ENCODE data around the gene MIA2. TPM values are rescaled to one million over a fixed set of nuclear protein-coding genes. Genes with fewer than 3 reads are reported as not detected.
"Not testable (repeated sequence)": the region's sequence is repeated elsewhere in the genome, so short reads cannot be mapped to it uniquely, and the experiment has no call there.

The MIA2 gene
- total RNA-seq, 1 donor from 2014 or later, result 27.1 TPM

DNA sequence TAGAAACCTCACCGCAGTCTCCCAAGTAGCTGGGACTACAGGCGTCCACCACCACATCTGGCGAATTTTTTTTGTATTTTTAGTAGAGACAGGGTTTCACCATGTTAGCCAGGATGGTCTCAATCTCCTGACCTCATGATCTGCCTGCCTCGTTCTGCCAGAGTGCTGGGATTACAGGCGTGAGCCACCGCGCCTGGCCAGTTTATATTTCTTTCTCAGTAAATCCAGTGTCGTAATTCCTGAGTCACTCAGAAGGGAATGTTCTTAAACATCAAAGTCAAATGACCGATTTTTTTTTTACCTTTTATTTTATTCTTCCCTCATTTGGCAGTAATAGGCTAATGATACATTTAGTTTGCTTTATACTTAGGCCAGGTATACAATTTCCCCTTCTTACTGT lies 118.0 kb downstream of the MIA2 start:
- ATAC-seq (ENCODE audit: low read depth) (no peak), DNase-seq (no peak)
- Mint-ChIP-seq H3K4me3 (no peak overlapping the region), H3K9me3 (peaks cover 3% of the 10 kb centered on the region), H3K27me3 (no peaks in the 10 kb centered on the region), H3K4me1 (peaks cover 6% of the 10 kb centered on the region), H3K27ac (no peak overlapping the region), H3K36me3 (ENCODE audit: low read depth) (peaks cover 68% of the 10 kb centered on the region)
- intact Hi-C loops (cut with micrococcal nuclease), result no loop called here
- ChIA-PET POLR2A (no interaction called here), CTCF (no interaction called here)
- TF ChIP-seq, protein P1, sequence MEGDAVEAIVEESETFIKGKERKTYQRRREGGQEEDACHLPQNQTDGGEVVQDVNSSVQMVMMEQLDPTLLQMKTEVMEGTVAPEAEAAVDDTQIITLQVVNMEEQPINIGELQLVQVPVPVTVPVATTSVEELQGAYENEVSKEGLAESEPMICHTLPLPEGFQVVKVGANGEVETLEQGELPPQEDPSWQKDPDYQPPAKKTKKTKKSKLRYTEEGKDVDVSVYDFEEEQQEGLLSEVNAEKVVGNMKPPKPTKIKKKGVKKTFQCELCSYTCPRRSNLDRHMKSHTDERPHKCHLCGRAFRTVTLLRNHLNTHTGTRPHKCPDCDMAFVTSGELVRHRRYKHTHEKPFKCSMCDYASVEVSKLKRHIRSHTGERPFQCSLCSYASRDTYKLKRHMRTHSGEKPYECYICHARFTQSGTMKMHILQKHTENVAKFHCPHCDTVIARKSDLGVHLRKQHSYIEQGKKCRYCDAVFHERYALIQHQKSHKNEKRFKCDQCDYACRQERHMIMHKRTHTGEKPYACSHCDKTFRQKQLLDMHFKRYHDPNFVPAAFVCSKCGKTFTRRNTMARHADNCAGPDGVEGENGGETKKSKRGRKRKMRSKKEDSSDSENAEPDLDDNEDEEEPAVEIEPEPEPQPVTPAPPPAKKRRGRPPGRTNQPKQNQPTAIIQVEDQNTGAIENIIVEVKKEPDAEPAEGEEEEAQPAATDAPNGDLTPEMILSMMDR (IDR thresholded peaks at IDR 0.05), result no peak

DNA sequence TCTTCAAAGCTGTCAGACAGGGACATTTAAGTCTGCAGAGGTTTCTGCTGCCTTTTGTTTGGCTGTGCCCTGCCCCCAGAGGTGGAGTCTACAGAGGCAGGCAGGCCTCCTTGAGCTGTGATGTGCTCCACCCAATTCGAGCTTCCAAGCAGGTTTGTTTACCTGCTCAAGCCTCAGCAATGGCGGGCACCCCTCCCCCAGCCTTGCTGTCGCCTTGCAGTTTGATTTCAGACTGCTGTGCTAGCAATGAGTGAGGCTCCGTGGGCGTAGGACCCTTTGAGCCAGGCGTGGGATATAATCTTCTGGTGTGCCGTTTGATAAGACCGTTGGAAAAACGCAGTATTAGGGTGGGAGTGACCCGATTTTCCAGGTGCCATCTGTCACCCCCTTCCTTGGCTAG lies 125.4 kb downstream of the MIA2 start:
- DNase-seq; H3K4me1 Mint-ChIP-seq; H3K4me3 Mint-ChIP-seq; H3K27ac Mint-ChIP-seq; CTCF ChIA-PET; H3K27me3 Mint-ChIP-seq; POLR2A ChIA-PET; intact Hi-C loops (cut with micrococcal nuclease); ATAC-seq (ENCODE audit: low read depth): not testable (repeated sequence)
- peaks cover 87% of the 10 kb centered on the region for H3K36me3 Mint-ChIP-seq (ENCODE audit: low read depth)
- peaks cover 13% of the 10 kb centered on the region for H3K9me3 Mint-ChIP-seq

DNA sequence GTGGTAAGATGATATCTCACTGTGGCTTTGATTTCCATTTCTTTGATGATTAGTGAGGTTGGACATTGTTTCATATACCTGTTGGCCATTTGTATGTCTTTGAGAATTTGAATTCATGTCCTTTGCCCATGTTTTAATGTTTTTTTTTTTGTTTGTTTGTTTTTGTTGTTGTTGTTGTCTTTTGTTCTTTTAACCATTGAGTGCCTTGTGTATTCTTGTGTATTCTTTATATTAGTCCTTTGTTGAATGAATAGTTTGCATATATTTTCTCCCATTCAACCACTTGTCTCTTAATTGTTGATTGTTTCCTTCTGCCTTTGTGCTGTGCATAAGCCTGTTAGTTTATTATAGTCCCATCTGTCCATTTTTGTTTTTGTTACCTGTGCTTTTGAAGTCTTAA lies 126.6 kb downstream of the MIA2 start:
- ChIA-PET POLR2A (no interaction called here), CTCF (no interaction called here)
- Mint-ChIP-seq H3K4me1 (peaks cover 3% of the 10 kb centered on the region), H3K36me3 (ENCODE audit: low read depth) (peaks cover 91% of the 10 kb centered on the region), H3K4me3 (no peak overlapping the region), H3K27ac (no peak overlapping the region), H3K9me3 (peaks cover 19% of the 10 kb centered on the region), H3K27me3 (no peaks in the 10 kb centered on the region)
- intact Hi-C loops (cut with micrococcal nuclease), result no loop called here
- no peak for DNase-seq
- ATAC-seq (ENCODE audit: low read depth), result no peak
- TF ChIP-seq, protein P1 (IDR thresholded peaks at IDR 0.05), result no peak

DNA sequence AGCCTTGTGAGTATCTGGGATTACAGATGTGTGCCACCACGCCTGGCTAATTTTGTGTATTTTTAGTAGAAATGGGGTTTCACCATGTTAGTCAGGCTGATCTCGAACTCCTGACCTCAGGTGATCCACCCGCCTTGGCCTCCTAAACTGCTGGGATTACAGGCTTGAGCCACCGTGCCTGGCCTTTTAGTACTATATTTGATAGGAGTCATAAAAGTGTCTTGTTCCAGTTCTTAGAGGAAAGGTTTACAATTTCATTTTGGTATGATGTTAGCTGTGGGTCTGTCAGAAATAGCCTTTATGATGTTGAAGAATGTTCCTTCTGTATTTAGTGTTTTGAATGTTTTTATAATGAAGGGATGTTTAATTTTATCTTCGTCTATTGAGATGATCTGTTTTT lies 127.8 kb downstream of the MIA2 start:
- H3K27ac Mint-ChIP-seq; H3K4me1 Mint-ChIP-seq; H3K27me3 Mint-ChIP-seq; H3K4me3 Mint-ChIP-seq; DNase-seq; CTCF ChIA-PET; POLR2A ChIA-PET; intact Hi-C loops (cut with micrococcal nuclease); ATAC-seq (ENCODE audit: low read depth): not testable (repeated sequence)
- peaks cover 25% of the 10 kb centered on the region for H3K9me3 Mint-ChIP-seq
- H3K36me3 Mint-ChIP-seq (ENCODE audit: low read depth), result peaks cover 93% of the 10 kb centered on the region

DNA sequence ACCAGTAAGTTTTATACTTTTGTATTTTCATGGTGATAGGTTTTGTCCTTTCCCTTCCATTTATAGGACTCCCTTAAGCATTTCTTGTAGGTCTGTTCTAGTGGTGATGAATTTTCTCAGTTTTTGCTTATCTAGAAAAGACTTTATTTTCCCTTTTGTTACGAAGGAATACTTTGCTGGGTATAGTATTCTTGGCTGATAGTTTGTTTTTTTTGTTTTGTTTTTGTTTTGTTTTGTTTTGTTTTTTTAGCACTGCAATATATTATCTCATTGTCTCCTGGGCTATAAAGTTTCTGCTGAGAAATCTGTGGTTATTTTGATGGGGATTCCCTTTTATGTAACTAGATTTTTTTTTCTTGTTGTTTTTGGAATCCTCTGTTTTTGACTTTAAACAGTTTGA lies 130.8 kb downstream of the MIA2 start:
- peaks cover 73% of the 10 kb centered on the region for H3K36me3 Mint-ChIP-seq (ENCODE audit: low read depth)
- DNase-seq, result no peak
- no peak overlapping the region for H3K4me3 Mint-ChIP-seq
- peaks cover 25% of the 10 kb centered on the region for H3K9me3 Mint-ChIP-seq
- no peak for ATAC-seq (ENCODE audit: low read depth)
- no peaks in the 10 kb centered on the region for H3K27me3 Mint-ChIP-seq
- intact Hi-C loops (cut with micrococcal nuclease), result no loop called here
- CTCF ChIA-PET, result no interaction called here
- POLR2A ChIA-PET, result no interaction called here
- peaks cover 3% of the 10 kb centered on the region for H3K4me1 Mint-ChIP-seq
- TF ChIP-seq, protein P1 (IDR thresholded peaks at IDR 0.05), result no peak
- no peak overlapping the region for H3K27ac Mint-ChIP-seq

DNA sequence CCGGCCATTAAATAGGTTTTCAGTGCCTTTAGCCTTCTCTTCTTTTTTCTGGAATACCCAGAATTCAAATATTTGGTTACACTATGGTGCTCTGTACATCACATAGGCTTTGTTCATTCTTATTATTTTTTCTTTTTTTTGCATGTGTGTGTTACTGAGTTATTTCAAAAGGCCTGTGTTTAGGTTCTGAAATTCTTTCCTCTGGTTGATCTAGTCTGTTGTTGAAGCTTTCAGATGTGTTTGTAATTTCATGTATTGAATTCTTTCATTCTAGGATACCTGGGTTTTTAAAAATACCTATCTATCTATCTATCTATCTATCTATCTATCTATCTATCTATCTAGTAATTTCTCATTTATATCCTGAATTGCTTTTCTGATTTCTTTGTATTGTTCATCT lies 131.6 kb downstream of the MIA2 start:
- ChIA-PET POLR2A (no interaction called here), CTCF (no interaction called here)
- no peak for DNase-seq
- TF ChIP-seq, protein P1 (IDR thresholded peaks at IDR 0.05), result no peak
- H3K36me3 Mint-ChIP-seq (ENCODE audit: low read depth), result peaks cover 73% of the 10 kb centered on the region
- intact Hi-C loops (cut with micrococcal nuclease), result no loop called here
- H3K4me1 Mint-ChIP-seq, result peaks cover 3% of the 10 kb centered on the region
- H3K4me3 Mint-ChIP-seq, result no peak overlapping the region
- no peaks in the 10 kb centered on the region for H3K27me3 Mint-ChIP-seq
- no peak overlapping the region for H3K27ac Mint-ChIP-seq
- no peak for ATAC-seq (ENCODE audit: low read depth)
- peaks cover 25% of the 10 kb centered on the region for H3K9me3 Mint-ChIP-seq

Measured in activated B cell treated with CpG ODN at 0.5 μM for 24 hours (primary cell).